Hepatocyte (in vitro differentiated cells): ENCODE measurements around the gene ZNF692. TPM values are rescaled to one million over a fixed set of nuclear protein-coding genes. Genes with fewer than 3 reads are reported as not detected.

Experiments used
- DNase-seq: peaks from one replicate; pipeline ENCODE4 v3.0.0-alpha.2; 2016; ENCODE audit warnings: low spot score
- H2AFZ ChIP-seq: fragments of 200-600 bp; sonication (generic); 2 replicates; pipeline ENCODE4 v1.6.0; 2016; ENCODE audit warnings: antibody characterized with exemption, mild to moderate bottlenecking
- H3K27ac ChIP-seq: fragments of 200-600 bp; sonication (generic); 2 replicates; pipeline ENCODE4 v1.5.1; 2016; ENCODE audit warnings: mild to moderate bottlenecking
- H3K27me3 ChIP-seq: fragments of 200-600 bp; sonication (generic); 2 replicates; pipeline ENCODE4 v1.6.1; 2016
- H3K36me3 ChIP-seq: fragments of 200-600 bp; sonication (generic); replicated peaks from 2 replicates; pipeline ENCODE4 v1.5.1; 2016; ENCODE audit warnings: low read depth; ENCODE audit not compliant: insufficient read depth
- H3K4me1 ChIP-seq: fragments of 200-600 bp; sonication (generic); 2 replicates; pipeline ENCODE4 v1.5.1; 2016; ENCODE audit warnings: mild to moderate bottlenecking, moderate library complexity; ENCODE audit not compliant: insufficient read depth
- H3K4me2 ChIP-seq: fragments of 200-600 bp; sonication (generic); 2 replicates; pipeline ENCODE4 v1.6.0; 2016
- H3K4me3 ChIP-seq: fragments of 200-600 bp; sonication (generic); 2 replicates; pipeline ENCODE4 v1.5.1; 2016; ENCODE audit warnings: mild to moderate bottlenecking
- H3K79me2 ChIP-seq: fragments of 200-600 bp; sonication (generic); 2 replicates; pipeline ENCODE4 v1.6.0; 2017; ENCODE audit warnings: mild to moderate bottlenecking
- H3K9me2 ChIP-seq: fragments of 200-600 bp; sonication (generic); replicated peaks from 2 replicates; pipeline ENCODE4 v1.6.0; 2017; ENCODE audit warnings: mild to moderate bottlenecking; ENCODE audit not compliant: insufficient read depth
- H3K9me3 ChIP-seq: fragments of 200-600 bp; sonication (generic); 2 replicates; pipeline ENCODE4 v1.5.1; 2016; ENCODE audit warnings: low read depth, mild to moderate bottlenecking
- H4K20me1 ChIP-seq: fragments of 200-600 bp; sonication (generic); 2 replicates; pipeline ENCODE4 v1.6.0; 2016; ENCODE audit warnings: mild to moderate bottlenecking; ENCODE audit not compliant: insufficient read depth, poor library complexity, severe bottlenecking
- CTCF ChIP-seq: fragments of 200-600 bp; sonication (generic); IDR thresholded peaks from 2 replicates; pipeline ENCODE4 v1.5.1; 2016; ENCODE audit warnings: antibody characterized with exemption, mild to moderate bottlenecking; ENCODE audit not compliant: poor library complexity
- EZH2 ChIP-seq: fragments of 200-600 bp; sonication (generic); IDR thresholded peaks from 2 replicates; pipeline ENCODE4 v1.6.1; 2016; ENCODE audit warnings: antibody characterized with exemption, mild to moderate bottlenecking, borderline replicate concordance
- EZH2phosphoT487 ChIP-seq: fragments of 200-600 bp; sonication (generic); IDR thresholded peaks from one replicate; pipeline ENCODE4 v1.6.1; 2018; ENCODE audit warnings: antibody characterized with exemption, mild to moderate bottlenecking, low read depth, moderate library complexity; ENCODE audit not compliant: unreplicated experiment, severe bottlenecking
- WGBS: methylation state at CpG from one replicate; pipeline ENCODE4 v1.1.6; 2016; ENCODE audit warnings: low lambda C conversion rate; ENCODE audit errors: missing lambda C conversion rate; 5-methylcytosine and 5-hydroxymethylcytosine counted together
- polyA plus RNA-seq: library from polyadenylated mRNA; unstranded; fragments of >200 nt; fragmentation: Nextera tagmentation; extraction: Ambion mirVana; gene quantifications from 2 replicates; pipeline ENCODE4 v1.2.1, GENCODE V29; 2016
- total RNA-seq: library from RNA; depleted of rRNA; stranded (reverse); fragments of >200 nt; gene quantifications from 2 replicates; pipeline ENCODE4 v1.2.3, GENCODE V29; 2014

Gene ZNF692
- total and polyA plus RNA-seq, 2 experiments from 2014 or later, result 42.1 to 60.8 TPM

DNA sequence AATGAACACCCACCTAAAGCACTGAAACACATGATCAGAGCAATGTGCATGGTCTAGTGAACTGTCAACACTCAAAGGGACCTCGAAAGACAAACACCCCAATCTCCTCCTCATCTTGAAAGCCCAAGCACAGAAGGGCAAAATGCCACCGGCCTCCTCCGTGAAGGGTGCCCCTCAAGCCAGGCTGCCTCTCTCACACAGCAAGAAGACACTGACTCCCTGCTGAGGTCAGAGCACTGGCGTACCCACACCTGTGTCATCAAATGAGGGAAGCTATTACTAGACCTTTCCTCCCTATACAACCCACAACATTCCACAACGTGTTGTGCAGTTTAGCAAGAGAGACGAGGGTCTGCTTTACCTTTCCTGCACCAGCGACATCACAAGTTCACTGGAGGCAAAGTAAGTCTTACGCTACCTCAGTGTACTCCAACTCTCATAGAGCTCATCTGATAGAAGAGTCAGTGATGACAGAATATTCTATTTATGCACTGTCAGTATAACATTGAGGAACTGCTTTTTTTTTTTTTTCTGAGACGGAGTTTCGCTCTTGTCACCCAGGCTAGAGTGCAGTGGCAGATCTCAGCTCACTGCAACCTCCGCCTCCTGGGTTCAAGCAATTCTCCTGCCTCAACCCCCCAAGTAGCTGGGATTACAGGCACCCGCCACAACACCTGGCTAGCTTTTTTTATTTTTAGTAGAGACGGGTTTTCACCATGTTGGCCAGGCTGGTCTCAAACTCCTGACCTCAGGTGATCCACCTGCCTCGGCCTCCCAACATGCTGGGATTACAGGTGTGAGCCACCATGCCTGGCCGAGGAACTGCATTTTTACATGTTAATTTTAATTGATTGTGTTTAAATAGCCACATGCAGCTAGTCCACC is 36.5 kb downstream of the ZNF692 start:
- no peak overlapping the region for H3K4me3 ChIP-seq
- no peaks in the 10 kb centered on the region for H3K27me3 ChIP-seq
- H2AFZ ChIP-seq, result no peak overlapping the region
- no peaks in the 10 kb centered on the region for H3K9me2 ChIP-seq
- peak overlapping the region; percentile 95 for H3K4me2 ChIP-seq
- no peak for TF ChIP-seq EZH2
- TF ChIP-seq CTCF, result no peak
- no peaks in the 10 kb centered on the region for H3K36me3 ChIP-seq
- H3K27ac ChIP-seq, result no peak overlapping the region
- peaks cover 20% of the 10 kb centered on the region for H3K4me1 ChIP-seq
- H3K9me3 ChIP-seq, result no peaks in the 10 kb centered on the region
- no peak for DNase-seq
- WGBS, result 97% methylated on average over 15 of the region's 15 CpGs
- H3K79me2 ChIP-seq, result peaks cover 69% of the 10 kb centered on the region
- H4K20me1 ChIP-seq, result peaks cover 11% of the 10 kb centered on the region

DNA sequence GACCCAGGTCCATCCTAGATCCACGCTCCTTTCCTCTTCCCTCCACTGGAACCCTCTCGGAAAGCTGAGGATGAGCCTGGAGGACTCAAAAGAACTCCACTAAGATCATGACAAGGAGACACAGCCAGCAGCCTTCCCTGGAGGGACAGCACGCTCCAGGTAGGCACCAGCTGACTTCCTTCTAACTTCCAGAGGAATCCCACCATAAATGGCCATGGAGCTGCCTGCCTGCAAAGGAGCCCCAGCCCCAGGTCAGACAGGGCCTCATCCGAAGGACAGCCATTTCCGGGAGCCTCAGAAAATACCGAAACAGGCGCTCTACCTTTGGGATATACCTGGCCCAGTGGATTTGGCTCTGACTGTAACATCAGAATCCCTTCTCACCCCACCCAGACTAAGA is 37.2 kb downstream of the ZNF692 start:
- Histone ChIP-seq H3K4me2 (no peak overlapping the region), H3K27ac (no peak overlapping the region), H4K20me1 (peaks cover 11% of the 10 kb centered on the region), H3K4me1 (peaks cover 13% of the 10 kb centered on the region), H3K27me3 (no peaks in the 10 kb centered on the region), H3K9me2 (no peaks in the 10 kb centered on the region), H3K36me3 (no peaks in the 10 kb centered on the region), H3K4me3 (no peak overlapping the region), H3K9me3 (no peaks in the 10 kb centered on the region), H2AFZ (no peak overlapping the region), H3K79me2 (peaks cover 69% of the 10 kb centered on the region)
- no peak for DNase-seq
- 100% methylated on average over 7 of the region's 7 CpGs for WGBS
- TF ChIP-seq CTCF (no peak), EZH2 (no peak), EZH2phosphoT487 (no peak)

- Histone ChIP-seq H3K4me1 (peaks cover 13% of the 10 kb centered on the region), H3K9me2 (no peaks in the 10 kb centered on the region), H3K79me2 (peaks cover 69% of the 10 kb centered on the region), H3K36me3 (no peaks in the 10 kb centered on the region), H2AFZ (no peak overlapping the region), H4K20me1 (peaks cover 11% of the 10 kb centered on the region), H3K9me3 (no peaks in the 10 kb centered on the region), H3K4me2 (no peak overlapping the region), H3K4me3 (no peak overlapping the region), H3K27ac (no peak overlapping the region), H3K27me3 (no peaks in the 10 kb centered on the region)
- TF ChIP-seq CTCF, result no peak
- no peak for TF ChIP-seq EZH2
- TF ChIP-seq EZH2phosphoT487, result no peak
- WGBS, result 70% methylated on average over 3 of the region's 3 CpGs
- no peak for DNase-seq
These were observed 37.8 kb downstream of the ZNF692 start for GRCh38 chr1:248821101-248821500.
